HepG2 (cell line): ENCODE data around the gene IGFBP5. TPM values are rescaled to one million over a fixed set of nuclear protein-coding genes. Genes with fewer than 3 reads are reported as not detected.

ENCODE experiments used
- ATAC-seq: fragments of 200-7000 bp; cut with Tn5 transposase; 3 replicates; pipeline ENCODE4 v1.9.1; 2020; ENCODE audit warnings: mild to moderate bottlenecking, moderate library complexity
- BruUV-seq: library from RNA; stranded (reverse); fragments of 400-500 nt; replicated peaks from 2 replicates; lab custom pipeline; 2021; lab: Mats Ljungman, UMichigan
- CTCF ChIA-PET: fragments of 300-600 bp; formaldehyde crosslinking; extraction: SDS; loops from one replicate; lab custom pipeline; 2021; ENCODE audit warnings: low total read pairs, inconsistent platforms, low intra/inter-chr PET ratio; lab: Yijun Ruan, JAX
- POLR2A ChIA-PET: fragments of 350-600 bp; sonication (Branson Sonifier 250); formaldehyde crosslinking; loops from one replicate; lab custom pipeline; 2020; ENCODE audit warnings: antibody characterized with exemption, inconsistent platforms; lab: Yijun Ruan, JAX
- DNase-seq: peaks from one replicate; pipeline ENCODE4 v3.0.0-alpha.2; 2015; ENCODE audit warnings: low spot score
- FAIRE-seq: peaks from 3 replicates; lab custom pipeline; 2011; peaks lifted over from hg19 to GRCh38; lab: Jason Lieb, UNC
- H2AFZ ChIP-seq: one replicate; pipeline ENCODE4 v1.6.1; 2011; ENCODE audit warnings: low read length, inconsistent platforms
- H3K27ac ChIP-seq: fragments of 300-600 bp; 3 replicates; pipeline ENCODE4 v1.8.0; 2011; ENCODE audit warnings: mixed run types, mild to moderate bottlenecking, mixed read lengths, low read length, inconsistent platforms; ENCODE audit not compliant: insufficient read depth; ENCODE audit errors: extremely low read length
- H3K27me3 ChIP-seq, 2 experiments: fragments of 200-600 bp in 1 of 2; 2 replicates in 1 of 2; 3 replicates in 1 of 2; pipeline versions ENCODE4 v1.6.0 to v1.8.0; 2011; ENCODE audit warnings: low read length in 2 of 2, mild to moderate bottlenecking in 2 of 2, moderate library complexity in 2 of 2, inconsistent platforms in 1 of 2; ENCODE audit not compliant: insufficient read depth in 2 of 2, control insufficient read depth in 1 of 2
- H3K36me3 ChIP-seq, 2 experiments: fragments of 200-600 bp in 1 of 2; replicated peaks in 1 of 2; 2 replicates in 1 of 2; 3 replicates in 1 of 2; pipeline versions ENCODE4 v1.5.1 to v1.8.0; 2011; ENCODE audit warnings: low read length in 2 of 2, inconsistent platforms in 1 of 2; ENCODE audit not compliant: insufficient read depth in 2 of 2, control insufficient read depth in 1 of 2
- H3K4me1 ChIP-seq: 2 replicates; pipeline ENCODE4 v1.5.1; 2012; ENCODE audit warnings: low read length, inconsistent platforms; ENCODE audit not compliant: insufficient read depth
- H3K4me2 ChIP-seq: 2 replicates; pipeline ENCODE4 v1.6.0; 2011; ENCODE audit warnings: low read depth, low read length, inconsistent platforms
- H3K4me3 ChIP-seq, 3 experiments: fragments of 200-600 bp in 1 of 3; sonication (generic), shearing (Covaris generic) in 1 of 3; replicated peaks in 1 of 3; 2 replicates each; pipeline ENCODE4 v1.5.1; 2011 to 2016; ENCODE audit warnings: low read length in 3 of 3, inconsistent platforms in 2 of 3, low read depth in 2 of 3, mild to moderate bottlenecking in 2 of 3, control low read depth in 1 of 3, mixed read lengths in 1 of 3; ENCODE audit not compliant: insufficient read depth in 1 of 3
- H3K79me2 ChIP-seq: one replicate; pipeline ENCODE4 v1.6.1; 2011; ENCODE audit warnings: low read length, inconsistent platforms; ENCODE audit not compliant: insufficient read depth
- H3K9ac ChIP-seq: 2 replicates; pipeline ENCODE4 v1.6.0; 2011; ENCODE audit warnings: mild to moderate bottlenecking, low read depth, low read length, inconsistent platforms; ENCODE audit not compliant: insufficient read depth
- H3K9me3 ChIP-seq: 2 replicates; pipeline ENCODE4 v1.5.1; 2012; ENCODE audit warnings: mild to moderate bottlenecking, low read length
- H4K20me1 ChIP-seq: 2 replicates; pipeline ENCODE4 v1.6.0; 2011; ENCODE audit warnings: inconsistent platforms, mild to moderate bottlenecking, low read length, moderate library complexity; ENCODE audit not compliant: insufficient read depth
- MYC ChIP-seq: sonication (generic); formaldehyde crosslinking; IDR thresholded peaks from 2 replicates; pipeline ENCODE4 v1.9.0; 2021; ENCODE audit warnings: missing genetic modification reagents, borderline replicate concordance
- RFX1 ChIP-seq: fragments of 450-650 bp; IDR thresholded peaks from 2 replicates; pipeline ENCODE4 v1.6.1; 2017
- RFX3 ChIP-seq: IDR thresholded peaks from 2 replicates; pipeline ENCODE4 v1.6.1; 2016; ENCODE audit warnings: missing biosample characterization, missing genetic modification reagents
- ZNF552 ChIP-seq: sonication (generic); formaldehyde crosslinking; IDR thresholded peaks from 2 replicates; pipeline ENCODE4 v1.9.0; 2022; ENCODE audit warnings: missing genetic modification reagents, mild to moderate bottlenecking, borderline replicate concordance
- WGBS: methylation state at CpG from one replicate; pipeline ENCODE4 v1.1.6; 2017; ENCODE audit warnings: low lambda C conversion rate; 5-methylcytosine and 5-hydroxymethylcytosine counted together
- in situ Hi-C: cut with HindIII; loops from 2 replicates; pipeline ENCODE4 v1.10.0; 2017; ENCODE audit warnings: low pct_unique_long_range_greater_than_20kb; ENCODE audit not compliant: extremely low pct_ligation_motif_present
- intact Hi-C: fragments of 100-400 bp; cut with micrococcal nuclease; formaldehyde crosslinking; loops from one replicate; pipeline ENCODE4 v1.10.0; 2022; ENCODE audit not compliant: unreplicated experiment
- polyA plus RNA-seq, 8 experiments: library from polyadenylated mRNA; depleted of rRNA in 3 of 8; stranded (reverse) in 7 of 8; unstranded in 1 of 8; fragments of >200 nt; fragmentation: Illumina TruSeq in 4 of 8; extraction: Trizol in 4 of 8; gene quantifications; 2 replicates each; pipeline versions ENCODE4 v1.2.1 to v1.2.3, GENCODE V29; 2011 to 2016; ENCODE audit warnings: low read depth in 4 of 8, missing spikeins in 1 of 8, mixed read lengths in 1 of 8; ENCODE audit not compliant: insufficient read depth in 1 of 8
- total RNA-seq, 5 experiments: library from RNA; depleted of rRNA; stranded (reverse); fragments of >200 nt; fragmentation: Illumina TruSeq; extraction: Trizol; gene quantifications; 2 replicates each; pipeline ENCODE4 v1.2.3, GENCODE V29; 2016; ENCODE audit warnings: low read depth in 1 of 5
- TF ChIP-seq, protein P1 (sequence below): sonication (generic); formaldehyde crosslinking; IDR thresholded peaks from 2 replicates; pipeline ENCODE4 v1.5.1; 2020; ENCODE audit warnings: mild to moderate bottlenecking, missing genetic modification reagents, moderate library complexity

IGFBP5 gene
- total and polyA plus RNA-seq, 2 of the 13 experiments (the other 11 are each of a cell fraction or from before 2014, with no cell fraction given): 0.15 TPM; not detected in 1

- Histone ChIP-seq H3K27ac (no peak overlapping the region), H3K9ac (no peak overlapping the region), H3K27me3 (no peaks in the 10 kb centered on the region; a peak in 2 of 5 replicates), H3K4me3 (no peak overlapping the region), H4K20me1 (no peaks in the 10 kb centered on the region), H2AFZ (no peak overlapping the region), H3K36me3 (no peaks in the 10 kb centered on the region), H3K4me2 (no peak overlapping the region), H3K4me1 (peaks cover 25% of the 10 kb centered on the region), H3K79me2 (no peaks in the 10 kb centered on the region), H3K9me3 (no peaks in the 10 kb centered on the region)
- intact Hi-C loops (no loop called here), in situ Hi-C loops (no loop called here)
- WGBS: 28% methylated on average over 4 of the region's 4 CpGs
- FAIRE-seq: no peak
- no peak for DNase-seq
- ChIA-PET CTCF (no interaction called here), POLR2A (interaction anchor here (1.4 kb wide), 1 partner anchor 147 kb away, joined by 7 read pairs; the partner anchor contains the start of gene RPL37A)
- BruUV-seq: no TSS peak
- no peak for ATAC-seq
- TF ChIP-seq RFX1 (peak; percentile 55; the same call in 1 of the 2 replicates), RFX3 (0 out of 2 replicates have a peak, but pooled peaks have one; percentile 44), MYC (no peak)
Measured at GRCh38 chr2:216644842-216645635, 50.3 kb downstream of the IGFBP5 start.

GRCh38 chr2:216643986-216644659 is 51.2 kb downstream of the IGFBP5 start:
- Histone ChIP-seq H3K4me3 (no peak overlapping the region), H3K36me3 (no peaks in the 10 kb centered on the region), H4K20me1 (no peaks in the 10 kb centered on the region), H3K4me1 (peaks cover 16% of the 10 kb centered on the region), H3K9ac (no peak overlapping the region), H3K27ac (no peak overlapping the region), H2AFZ (no peak overlapping the region), H3K9me3 (no peaks in the 10 kb centered on the region), H3K79me2 (no peaks in the 10 kb centered on the region), H3K4me2 (no peak overlapping the region), H3K27me3 (peaks cover 0 to 3% of the 10 kb centered on the region in 2 experiments; a peak in 2 of 5 replicates)
- FAIRE-seq (no peak), ATAC-seq (no peak), DNase-seq (no peak)
- no TSS peak for BruUV-seq
- WGBS: 21% methylated on average over 5 of the region's 5 CpGs
- POLR2A ChIA-PET: interaction anchor here (1.4 kb wide), 1 partner anchor 146 kb away, joined by 7 read pairs; the partner anchor contains the start of gene RPL37A
- CTCF ChIA-PET: no interaction called here
- in situ Hi-C loops (no loop called here), intact Hi-C loops (no loop called here)
- TF ChIP-seq, protein P1, sequence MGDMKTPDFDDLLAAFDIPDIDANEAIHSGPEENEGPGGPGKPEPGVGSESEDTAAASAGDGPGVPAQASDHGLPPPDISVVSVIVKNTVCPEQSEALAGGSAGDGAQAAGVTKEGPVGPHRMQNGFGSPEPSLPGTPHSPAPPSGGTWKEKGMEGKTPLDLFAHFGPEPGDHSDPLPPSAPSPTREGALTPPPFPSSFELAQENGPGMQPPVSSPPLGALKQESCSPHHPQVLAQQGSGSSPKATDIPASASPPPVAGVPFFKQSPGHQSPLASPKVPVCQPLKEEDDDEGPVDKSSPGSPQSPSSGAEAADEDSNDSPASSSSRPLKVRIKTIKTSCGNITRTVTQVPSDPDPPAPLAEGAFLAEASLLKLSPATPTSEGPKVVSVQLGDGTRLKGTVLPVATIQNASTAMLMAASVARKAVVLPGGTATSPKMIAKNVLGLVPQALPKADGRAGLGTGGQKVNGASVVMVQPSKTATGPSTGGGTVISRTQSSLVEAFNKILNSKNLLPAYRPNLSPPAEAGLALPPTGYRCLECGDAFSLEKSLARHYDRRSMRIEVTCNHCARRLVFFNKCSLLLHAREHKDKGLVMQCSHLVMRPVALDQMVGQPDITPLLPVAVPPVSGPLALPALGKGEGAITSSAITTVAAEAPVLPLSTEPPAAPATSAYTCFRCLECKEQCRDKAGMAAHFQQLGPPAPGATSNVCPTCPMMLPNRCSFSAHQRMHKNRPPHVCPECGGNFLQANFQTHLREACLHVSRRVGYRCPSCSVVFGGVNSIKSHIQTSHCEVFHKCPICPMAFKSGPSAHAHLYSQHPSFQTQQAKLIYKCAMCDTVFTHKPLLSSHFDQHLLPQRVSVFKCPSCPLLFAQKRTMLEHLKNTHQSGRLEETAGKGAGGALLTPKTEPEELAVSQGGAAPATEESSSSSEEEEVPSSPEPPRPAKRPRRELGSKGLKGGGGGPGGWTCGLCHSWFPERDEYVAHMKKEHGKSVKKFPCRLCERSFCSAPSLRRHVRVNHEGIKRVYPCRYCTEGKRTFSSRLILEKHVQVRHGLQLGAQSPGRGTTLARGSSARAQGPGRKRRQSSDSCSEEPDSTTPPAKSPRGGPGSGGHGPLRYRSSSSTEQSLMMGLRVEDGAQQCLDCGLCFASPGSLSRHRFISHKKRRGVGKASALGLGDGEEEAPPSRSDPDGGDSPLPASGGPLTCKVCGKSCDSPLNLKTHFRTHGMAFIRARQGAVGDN: 0 out of 2 replicates have a peak, but pooled peaks have one; percentile 11
- no peak for TF ChIP-seq ZNF552 (CRISPR knock-in tag)
